ENCODE measurements around the gene PLAC8. TPM values are rescaled to one million over a fixed set of nuclear protein-coding genes. Genes with fewer than 3 reads are reported as not detected.

PLAC8 gene
- total and polyA plus RNA-seq, 2 donors (not counting 1 experiment from before 2014, with no cell fraction given), result 125 to 499 TPM

GRCh38 chr4:83082777-83083176, 31.8 kb downstream of the PLAC8 start:
- H4K20me1 ChIP-seq (ENCODE audit: control insufficient read depth, insufficient read depth, low read length, poor library complexity, severe bottlenecking), result no peaks in the 10 kb centered on the region
- H2AFZ ChIP-seq (ENCODE audit: insufficient read depth, low read depth, low read length, poor library complexity, severe bottlenecking), result no peak overlapping the region
- H3K27ac ChIP-seq (ENCODE audit: low read length in 2 of 2), result peak overlapping the region; percentile 77 to 93
- H3K4me2 ChIP-seq (replicated peaks; ENCODE audit: low read depth, low read length, poor library complexity, severe bottlenecking), result peak overlapping the region; percentile 58
- ChIA-PET CTCF (interaction anchor here (1.2 to 7.0 kb wide), 10 partner anchors 8 to 201 kb away, joined by 3 to 81 read pairs (median 13); partner anchors contain the start of gene COQ2), POLR2A (interaction anchor here (1.7 to 2.5 kb wide), 3 partner anchors 27 to 174 kb away, joined by 6 to 10 read pairs (median 7); no protein-coding TSS in a partner anchor)
- H3K79me2 ChIP-seq (ENCODE audit: control insufficient read depth, insufficient read depth, low read length), result no peaks in the 10 kb centered on the region
- TF ChIP-seq EZH2 (IDR thresholded peaks at IDR 0.05; ENCODE audit: borderline replicate concordance, insufficient read depth, low read depth, low read length, poor library complexity, severe bottlenecking), result no peak
- TF ChIP-seq, protein P1, sequence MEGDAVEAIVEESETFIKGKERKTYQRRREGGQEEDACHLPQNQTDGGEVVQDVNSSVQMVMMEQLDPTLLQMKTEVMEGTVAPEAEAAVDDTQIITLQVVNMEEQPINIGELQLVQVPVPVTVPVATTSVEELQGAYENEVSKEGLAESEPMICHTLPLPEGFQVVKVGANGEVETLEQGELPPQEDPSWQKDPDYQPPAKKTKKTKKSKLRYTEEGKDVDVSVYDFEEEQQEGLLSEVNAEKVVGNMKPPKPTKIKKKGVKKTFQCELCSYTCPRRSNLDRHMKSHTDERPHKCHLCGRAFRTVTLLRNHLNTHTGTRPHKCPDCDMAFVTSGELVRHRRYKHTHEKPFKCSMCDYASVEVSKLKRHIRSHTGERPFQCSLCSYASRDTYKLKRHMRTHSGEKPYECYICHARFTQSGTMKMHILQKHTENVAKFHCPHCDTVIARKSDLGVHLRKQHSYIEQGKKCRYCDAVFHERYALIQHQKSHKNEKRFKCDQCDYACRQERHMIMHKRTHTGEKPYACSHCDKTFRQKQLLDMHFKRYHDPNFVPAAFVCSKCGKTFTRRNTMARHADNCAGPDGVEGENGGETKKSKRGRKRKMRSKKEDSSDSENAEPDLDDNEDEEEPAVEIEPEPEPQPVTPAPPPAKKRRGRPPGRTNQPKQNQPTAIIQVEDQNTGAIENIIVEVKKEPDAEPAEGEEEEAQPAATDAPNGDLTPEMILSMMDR (IDR thresholded peaks at IDR 0.05), result no peak
- H3K36me3 ChIP-seq (replicated peaks in 1 of 2; ENCODE audit: control extremely low read depth in 1 of 2, control insufficient read depth in 1 of 2, extremely low read depth in 1 of 2, insufficient read depth in 2 of 2, low read length in 1 of 2), result peaks cover 0 to 21% of the 10 kb centered on the region in 2 experiments
- intact Hi-C loops (cut with micrococcal nuclease), result loop anchor here (5.0 kb wide), 1 partner anchor 65 kb away; no protein-coding TSS in a partner anchor
- H3K9me3 Mint-ChIP-seq (ENCODE audit: insufficient read depth), result no peaks in the 10 kb centered on the region
- no peak for DNase-seq
- 88% methylated on average over 3 of the region's 4 CpGs for WGBS (ENCODE audit: insufficient coverage)
- no peak for ATAC-seq (ENCODE audit: low read depth)
- H3K4me3 Mint-ChIP-seq, result no peak overlapping the region
- H3K9me3 ChIP-seq (ENCODE audit: control extremely low read depth in 1 of 3, control insufficient read depth in 2 of 3, insufficient read depth in 1 of 3, low read length in 2 of 3), result peaks cover 0 to 6% (median 0%) of the 10 kb centered on the region in 3 donors
- H3K27me3 Mint-ChIP-seq, result no peaks in the 10 kb centered on the region
- no peak overlapping the region for H3K4me3 ChIP-seq (ENCODE audit: control extremely low read depth in 1 of 5, extremely low read depth in 1 of 5, insufficient read depth in 1 of 5, low read depth in 2 of 5, low read length in 4 of 5)
- H3K4me1 Mint-ChIP-seq, result peaks cover 37% of the 10 kb centered on the region
- peaks cover 26 to 37% of the 10 kb centered on the region in 2 donors for H3K4me1 ChIP-seq (ENCODE audit: control insufficient read depth in 2 of 2, insufficient read depth in 2 of 2, low read length in 2 of 2)
- H3K9ac ChIP-seq (ENCODE audit: low read length), result no peak overlapping the region
- H3K27ac Mint-ChIP-seq, result peak overlapping the region; percentile 92
- no peaks in the 10 kb centered on the region for H3K27me3 ChIP-seq (replicated peaks in 1 of 4; ENCODE audit: control extremely low read depth in 1 of 4, control insufficient read depth in 3 of 4, insufficient read depth in 4 of 4, low read length in 3 of 4)

DNA sequence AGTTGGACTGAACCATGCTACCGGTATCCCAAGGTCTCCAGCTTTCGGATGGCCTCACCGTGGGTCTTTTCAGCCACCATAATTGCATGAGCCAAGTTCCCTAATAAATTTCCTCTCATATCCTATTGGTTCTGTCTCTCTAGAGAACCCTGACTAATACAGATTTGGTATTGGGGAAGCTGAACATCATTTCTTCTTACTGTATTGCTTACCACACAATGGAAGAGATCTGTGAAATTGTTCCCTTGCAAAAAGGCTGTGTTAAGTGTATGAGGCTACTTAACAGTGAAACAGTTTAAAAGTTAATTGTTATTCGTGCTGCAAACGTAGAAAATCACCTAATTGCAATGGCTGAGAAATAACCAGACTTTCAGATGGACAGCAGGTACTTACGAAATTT, 34.0 kb downstream of the PLAC8 start:
- ATAC-seq (ENCODE audit: low read depth) (no peak), DNase-seq (no peak)
- no peak overlapping the region for H3K4me3 ChIP-seq (ENCODE audit: control extremely low read depth in 1 of 5, extremely low read depth in 1 of 5, insufficient read depth in 1 of 5, low read depth in 2 of 5, low read length in 4 of 5)
- H3K4me1 ChIP-seq (ENCODE audit: control insufficient read depth in 2 of 2, insufficient read depth in 2 of 2, low read length in 2 of 2), result peaks cover 31 to 40% of the 10 kb centered on the region in 2 donors
- Mint-ChIP-seq H3K27ac (peak overlapping the region; percentile 0), H3K4me1 (peaks cover 46% of the 10 kb centered on the region), H3K27me3 (no peaks in the 10 kb centered on the region), H3K9me3 (ENCODE audit: insufficient read depth) (no peaks in the 10 kb centered on the region), H3K4me3 (no peak overlapping the region)
- no CpG with 5 or more reads among the region's 6 CpGs for WGBS (ENCODE audit: insufficient coverage)
- H3K79me2 ChIP-seq (ENCODE audit: control insufficient read depth, insufficient read depth, low read length), result no peaks in the 10 kb centered on the region
- H3K9ac ChIP-seq (ENCODE audit: low read length), result no peak overlapping the region
- H3K27me3 ChIP-seq (replicated peaks in 1 of 4; ENCODE audit: control extremely low read depth in 1 of 4, control insufficient read depth in 3 of 4, insufficient read depth in 4 of 4, low read length in 3 of 4), result no peaks in the 10 kb centered on the region
- H2AFZ ChIP-seq (ENCODE audit: insufficient read depth, low read depth, low read length, poor library complexity, severe bottlenecking), result no peak overlapping the region
- TF ChIP-seq, protein P1 (IDR thresholded peaks at IDR 0.05), result no peak
- TF ChIP-seq EZH2 (IDR thresholded peaks at IDR 0.05; ENCODE audit: borderline replicate concordance, insufficient read depth, low read depth, low read length, poor library complexity, severe bottlenecking), result no peak
- CTCF ChIA-PET, result interaction anchor here (0.9 to 7.0 kb wide), 4 partner anchors 21 to 202 kb away, joined by 3 to 81 read pairs (median 4); no protein-coding TSS in a partner anchor
- H3K9me3 ChIP-seq (ENCODE audit: control extremely low read depth in 1 of 3, control insufficient read depth in 2 of 3, insufficient read depth in 1 of 3, low read length in 2 of 3), result peaks cover 0 to 6% (median 0%) of the 10 kb centered on the region in 3 donors
- POLR2A ChIA-PET, result no interaction called here
- H3K4me2 ChIP-seq (replicated peaks; ENCODE audit: low read depth, low read length, poor library complexity, severe bottlenecking), result no peak overlapping the region
- peak overlapping the region in 1 of 2 donors; percentile 16 for H3K27ac ChIP-seq (ENCODE audit: low read length in 2 of 2)
- H3K36me3 ChIP-seq (replicated peaks in 1 of 2; ENCODE audit: control extremely low read depth in 1 of 2, control insufficient read depth in 1 of 2, extremely low read depth in 1 of 2, insufficient read depth in 2 of 2, low read length in 1 of 2), result peaks cover 0 to 9% of the 10 kb centered on the region in 2 experiments
- H4K20me1 ChIP-seq (ENCODE audit: control insufficient read depth, insufficient read depth, low read length, poor library complexity, severe bottlenecking), result no peaks in the 10 kb centered on the region
- intact Hi-C loops (cut with micrococcal nuclease), result loop anchor here (5.0 kb wide), 1 partner anchor 67 kb away; no protein-coding TSS in a partner anchor
